Chondrocyte (in vitro differentiated cells): ENCODE measurements around the gene MAP3K19. TPM values are rescaled to one million over a fixed set of nuclear protein-coding genes. Genes with fewer than 3 reads are reported as not detected.

Experiments
- DNase-seq: peaks from one replicate; pipeline ENCODE4 v3.0.0; 2021; ENCODE audit warnings: mixed read lengths, low spot score
- H3K27ac Mint-ChIP-seq: one replicate; pipeline ENCODE4 v1.8.0; 2021; ENCODE audit warnings: mild to moderate bottlenecking, moderate library complexity, mixed read lengths; ENCODE audit not compliant: unreplicated experiment
- H3K27me3 Mint-ChIP-seq: 2 replicates; pipeline ENCODE4 v1.8.0; 2021; ENCODE audit warnings: low read depth, mixed read lengths
- H3K36me3 Mint-ChIP-seq: 2 replicates; pipeline ENCODE4 v1.8.0; 2021; ENCODE audit warnings: low read depth, mixed read lengths
- H3K4me1 Mint-ChIP-seq: 2 replicates; pipeline ENCODE4 v1.8.0; 2021; ENCODE audit warnings: low read depth, mild to moderate bottlenecking, mixed read lengths
- H3K4me3 Mint-ChIP-seq: one replicate; pipeline ENCODE4 v1.8.0; 2021; ENCODE audit warnings: mild to moderate bottlenecking, moderate library complexity, mixed read lengths; ENCODE audit not compliant: unreplicated experiment
- H3K9me3 Mint-ChIP-seq: 2 replicates; pipeline ENCODE4 v1.8.0; 2021; ENCODE audit warnings: low read depth, mixed read lengths
- total RNA-seq: library from RNA; stranded (reverse); gene quantifications from 3 replicates; pipeline ENCODE4 v1.2.1, GENCODE V29; 2021
- TF ChIP-seq, protein P1 (sequence below): fragments of 200-600 bp; sonication (generic); IDR thresholded peaks from 2 replicates; pipeline ENCODE4 v1.5.0; 2021; ENCODE audit warnings: antibody characterized with exemption, mild to moderate bottlenecking, moderate library complexity

Gene MAP3K19
- total RNA-seq, 1 donor from 2014 or later = not detected

GRCh38 chr2:135063210-135063609 lies 16.0 kb upstream of the MAP3K19 start:
- peaks cover 43% of the 10 kb centered on the region for H3K4me1 Mint-ChIP-seq
- H3K36me3 Mint-ChIP-seq = peaks cover 10% of the 10 kb centered on the region
- H3K4me3 Mint-ChIP-seq = no peak overlapping the region
- TF ChIP-seq, protein P1, sequence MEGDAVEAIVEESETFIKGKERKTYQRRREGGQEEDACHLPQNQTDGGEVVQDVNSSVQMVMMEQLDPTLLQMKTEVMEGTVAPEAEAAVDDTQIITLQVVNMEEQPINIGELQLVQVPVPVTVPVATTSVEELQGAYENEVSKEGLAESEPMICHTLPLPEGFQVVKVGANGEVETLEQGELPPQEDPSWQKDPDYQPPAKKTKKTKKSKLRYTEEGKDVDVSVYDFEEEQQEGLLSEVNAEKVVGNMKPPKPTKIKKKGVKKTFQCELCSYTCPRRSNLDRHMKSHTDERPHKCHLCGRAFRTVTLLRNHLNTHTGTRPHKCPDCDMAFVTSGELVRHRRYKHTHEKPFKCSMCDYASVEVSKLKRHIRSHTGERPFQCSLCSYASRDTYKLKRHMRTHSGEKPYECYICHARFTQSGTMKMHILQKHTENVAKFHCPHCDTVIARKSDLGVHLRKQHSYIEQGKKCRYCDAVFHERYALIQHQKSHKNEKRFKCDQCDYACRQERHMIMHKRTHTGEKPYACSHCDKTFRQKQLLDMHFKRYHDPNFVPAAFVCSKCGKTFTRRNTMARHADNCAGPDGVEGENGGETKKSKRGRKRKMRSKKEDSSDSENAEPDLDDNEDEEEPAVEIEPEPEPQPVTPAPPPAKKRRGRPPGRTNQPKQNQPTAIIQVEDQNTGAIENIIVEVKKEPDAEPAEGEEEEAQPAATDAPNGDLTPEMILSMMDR = no peak
- H3K9me3 Mint-ChIP-seq = no peaks in the 10 kb centered on the region
- DNase-seq = no peak
- no peak overlapping the region for H3K27ac Mint-ChIP-seq
- no peaks in the 10 kb centered on the region for H3K27me3 Mint-ChIP-seq

DNA sequence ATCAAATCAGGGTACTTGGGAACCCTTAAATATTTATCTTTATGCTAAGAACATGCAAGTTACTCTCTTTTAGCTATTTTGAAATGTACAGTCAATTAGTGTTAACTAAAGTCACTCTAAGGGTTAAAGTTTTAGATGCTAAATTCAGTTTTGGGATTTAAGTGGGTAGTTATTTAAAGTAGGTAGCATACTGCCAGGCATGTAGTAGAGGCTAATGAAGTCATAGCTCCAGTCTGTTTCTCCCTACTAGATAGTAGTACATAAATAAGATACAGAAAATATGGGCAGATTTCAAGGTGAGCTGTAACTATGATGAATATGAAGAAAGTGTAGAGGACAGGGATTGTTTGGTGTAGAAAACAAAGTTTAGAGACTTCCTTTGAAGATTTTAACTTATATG lies 12.3 kb upstream of the MAP3K19 start:
- Mint-ChIP-seq H3K4me3 (no peak overlapping the region), H3K27me3 (no peaks in the 10 kb centered on the region), H3K9me3 (no peaks in the 10 kb centered on the region), H3K4me1 (peaks cover 49% of the 10 kb centered on the region), H3K27ac (no peak overlapping the region), H3K36me3 (peaks cover 12% of the 10 kb centered on the region)
- DNase-seq = no peak
- TF ChIP-seq, protein P1 = no peak

- Mint-ChIP-seq H3K4me3 (no peak overlapping the region), H3K9me3 (no peaks in the 10 kb centered on the region), H3K27me3 (no peaks in the 10 kb centered on the region), H3K4me1 (peaks cover 50% of the 10 kb centered on the region), H3K36me3 (peaks cover 5% of the 10 kb centered on the region), H3K27ac (peak overlapping the region; percentile 79)
- TF ChIP-seq, protein P1 = no peak
- DNase-seq = no peak
Measured at GRCh38 chr2:135056790-135057189, 9.5 kb upstream of the MAP3K19 start.

DNA sequence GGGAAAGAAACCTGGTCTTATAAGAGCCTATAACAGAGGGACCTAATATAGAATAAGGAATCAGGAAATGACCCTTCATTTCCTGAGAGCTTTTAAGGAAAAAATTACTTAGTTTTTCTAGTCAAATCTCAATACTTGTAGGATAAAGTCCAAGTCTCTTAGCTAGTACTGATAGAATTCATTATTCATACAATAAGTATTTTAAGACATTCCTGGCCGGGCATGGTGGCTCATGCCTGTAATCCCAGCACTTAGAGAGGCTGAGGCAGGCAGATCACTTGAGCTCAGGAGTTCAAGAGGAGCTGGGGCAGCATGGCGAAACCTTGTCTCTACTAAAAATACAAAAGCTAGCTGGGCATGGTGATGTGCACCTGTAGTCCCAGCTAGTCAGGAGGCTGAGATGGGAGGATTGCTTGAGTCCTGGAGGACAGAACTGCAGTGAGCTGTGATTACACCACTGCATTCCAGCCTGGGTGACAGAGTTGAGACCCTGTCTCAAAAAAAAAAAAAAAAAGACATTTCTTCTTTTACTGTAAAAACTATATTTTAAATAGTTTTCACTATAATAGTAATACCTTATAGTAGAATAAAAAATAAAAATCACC lies 8.0 kb upstream of the MAP3K19 start:
- H3K36me3 Mint-ChIP-seq = peaks cover 1% of the 10 kb centered on the region
- no peaks in the 10 kb centered on the region for H3K9me3 Mint-ChIP-seq

DNA sequence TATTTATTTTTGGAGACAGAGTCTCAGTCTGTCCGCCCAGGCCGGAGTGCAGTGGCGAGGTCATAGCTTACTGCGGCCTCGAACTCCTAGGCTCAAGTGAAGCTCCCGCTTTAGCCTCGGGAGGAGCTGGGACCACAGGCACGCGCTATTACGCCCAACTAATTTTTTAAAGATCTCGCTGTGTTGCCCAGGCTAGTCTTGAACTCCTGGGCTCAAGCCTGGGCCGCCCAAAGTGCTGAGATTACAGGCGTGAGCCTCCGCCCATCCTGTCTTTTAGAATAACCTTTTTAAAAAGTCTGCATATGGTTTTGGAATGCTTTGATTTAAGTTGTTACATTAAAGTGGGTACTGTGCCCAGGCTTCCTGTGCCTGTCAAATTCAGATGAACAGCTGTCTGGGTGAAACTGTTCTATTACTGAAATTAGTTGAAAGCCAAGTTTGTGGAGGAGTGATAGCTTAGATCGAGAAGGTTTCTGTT lies 5.8 kb upstream of the MAP3K19 start:
- H3K9me3 Mint-ChIP-seq = no peaks in the 10 kb centered on the region
- DNase-seq = no peak

More for the DNA sequence above, 8.0 kb upstream of the MAP3K19 start:
- peak overlapping the region; percentile 55 for H3K4me3 Mint-ChIP-seq
- DNase-seq = no peak
- H3K4me1 Mint-ChIP-seq = peaks cover 52% of the 10 kb centered on the region
- H3K27ac Mint-ChIP-seq = peak overlapping the region; percentile 97
- no peaks in the 10 kb centered on the region for H3K27me3 Mint-ChIP-seq
- TF ChIP-seq, protein P1 = no peak

More for the DNA sequence above, 5.8 kb upstream of the MAP3K19 start:
- peaks cover 45% of the 10 kb centered on the region for H3K4me1 Mint-ChIP-seq
- no peaks in the 10 kb centered on the region for H3K27me3 Mint-ChIP-seq
- H3K4me3 Mint-ChIP-seq = peak overlapping the region; percentile 90
- peaks cover 1% of the 10 kb centered on the region for H3K36me3 Mint-ChIP-seq
- TF ChIP-seq, protein P1 = no peak
- H3K27ac Mint-ChIP-seq = peak overlapping the region; percentile 98
